GM10847 (cell line): ENCODE results near the gene VSTM2L.

Experiments
- POLR2A ChIP-seq: IDR thresholded peaks from 2 replicates; pipeline ENCODE4 v1.6.1; 2011; ENCODE audit not compliant: insufficient read length; ENCODE audit errors: extremely low read depth

Gene VSTM2L

GRCh38 chr20:37944456-37944981 lies 41.6 kb downstream of the VSTM2L start:
- no peak for TF ChIP-seq POLR2A

- TF ChIP-seq POLR2A: no peak
Observed at GRCh38 chr20:37945091-37945547, 42.2 kb downstream of the VSTM2L start.

DNA sequence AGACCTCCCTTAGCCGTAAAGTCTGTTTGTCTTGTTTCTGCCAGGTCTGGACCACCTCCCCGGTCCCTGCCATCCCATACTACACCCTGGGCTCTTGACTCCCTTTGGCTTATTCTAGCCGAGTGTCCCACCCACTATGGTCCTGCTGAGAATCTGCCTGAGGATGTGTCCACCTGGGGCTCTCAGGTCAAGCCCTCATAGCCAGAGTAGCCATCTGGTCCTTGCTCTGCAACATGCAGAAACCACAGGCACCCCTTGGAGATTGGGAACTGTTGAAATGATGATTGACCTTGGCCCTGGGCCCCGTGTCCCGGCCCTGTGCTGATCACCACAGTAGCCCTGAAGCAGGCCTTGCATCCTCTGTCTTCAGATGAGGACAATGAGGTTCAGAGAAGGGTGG lies 44.0 kb downstream of the VSTM2L start:
- no peak for TF ChIP-seq POLR2A

DNA sequence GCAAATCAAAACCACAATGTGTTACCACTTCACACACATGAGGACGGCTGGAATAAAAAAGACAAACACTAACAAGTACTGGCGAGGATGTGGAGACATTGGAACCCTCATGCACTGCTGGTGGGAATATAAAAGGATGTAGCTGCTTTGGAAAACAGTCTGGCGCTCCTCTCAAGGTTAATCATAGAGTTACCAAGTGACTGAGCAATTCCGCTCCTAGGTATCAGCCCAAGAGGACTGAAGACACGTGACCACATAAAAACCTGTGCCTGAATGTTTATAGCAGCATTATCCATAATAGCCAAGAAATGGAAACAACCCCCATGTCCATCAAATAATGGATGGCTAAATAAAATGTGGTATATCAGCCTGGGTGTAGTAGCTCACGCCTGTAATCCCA lies 45.0 kb downstream of the VSTM2L start:
- TF ChIP-seq POLR2A: no peak

GRCh38 chr20:37948956-37949355 lies 46.0 kb downstream of the VSTM2L start:
- TF ChIP-seq POLR2A: no peak

DNA sequence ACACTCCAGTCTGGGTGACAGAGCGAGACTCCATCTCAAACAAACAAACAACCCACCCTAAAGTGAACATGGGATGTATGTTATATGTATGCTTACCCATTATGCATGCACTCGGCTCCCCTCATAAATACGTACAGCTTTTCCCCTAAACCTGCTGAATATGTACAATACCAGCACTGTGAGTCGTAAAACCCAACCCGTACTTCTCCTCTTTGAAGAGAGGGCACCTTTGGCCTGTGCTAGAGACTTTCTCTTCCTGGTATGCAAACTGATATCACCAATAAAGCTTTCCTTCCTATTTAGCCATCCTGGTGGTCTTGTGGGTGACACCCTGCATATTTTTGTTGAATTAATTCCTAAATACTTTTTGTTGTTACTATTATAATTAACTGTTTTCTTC lies 51.3 kb downstream of the VSTM2L start:
- no peak for TF ChIP-seq POLR2A

- no peak for TF ChIP-seq POLR2A
Observed at GRCh38 chr20:37954626-37955025, 51.7 kb downstream of the VSTM2L start.

DNA sequence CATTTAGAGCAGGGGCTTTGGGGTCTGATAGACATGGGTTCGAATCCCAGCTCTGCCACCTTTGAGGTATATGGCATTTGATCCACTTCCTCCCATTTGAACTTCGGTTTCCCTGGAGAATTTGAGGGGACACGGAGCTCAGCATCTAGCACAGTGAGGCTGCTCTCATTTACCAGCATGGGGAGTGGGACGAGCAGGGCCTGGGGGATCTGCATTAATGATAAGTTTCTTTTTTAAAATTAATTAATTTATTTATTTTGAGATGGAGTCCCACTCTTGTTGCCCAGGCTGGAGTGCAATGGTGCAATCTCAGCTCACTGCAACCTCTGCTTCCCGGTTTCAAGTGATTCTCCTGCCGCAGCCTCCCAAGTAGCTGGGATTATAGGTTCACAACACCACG lies 52.6 kb downstream of the VSTM2L start:
- TF ChIP-seq POLR2A: no peak

DNA sequence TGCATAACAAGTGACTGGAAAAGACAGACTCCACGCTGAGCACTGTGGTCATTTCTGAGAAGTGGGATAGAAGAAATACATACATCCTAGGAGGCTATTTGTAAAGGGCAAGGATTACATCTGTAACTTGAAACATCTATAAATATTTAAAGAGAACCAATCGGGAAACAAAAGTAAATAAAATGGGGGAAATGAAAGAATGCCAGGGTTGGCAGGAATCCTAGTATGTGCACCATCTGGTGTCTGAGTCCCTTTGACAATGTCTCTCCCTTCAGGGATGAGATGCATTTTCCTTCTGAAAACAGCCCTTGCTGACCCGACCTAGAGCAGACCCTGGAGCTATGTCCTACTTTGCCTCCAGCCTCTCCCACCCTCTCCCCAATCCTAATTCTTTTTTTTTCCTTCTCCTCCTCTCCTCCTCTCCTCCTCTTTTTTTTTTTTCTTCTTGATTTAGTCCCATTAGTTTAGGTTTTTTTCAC lies 53.2 kb downstream of the VSTM2L start:
- TF ChIP-seq POLR2A: no peak

DNA sequence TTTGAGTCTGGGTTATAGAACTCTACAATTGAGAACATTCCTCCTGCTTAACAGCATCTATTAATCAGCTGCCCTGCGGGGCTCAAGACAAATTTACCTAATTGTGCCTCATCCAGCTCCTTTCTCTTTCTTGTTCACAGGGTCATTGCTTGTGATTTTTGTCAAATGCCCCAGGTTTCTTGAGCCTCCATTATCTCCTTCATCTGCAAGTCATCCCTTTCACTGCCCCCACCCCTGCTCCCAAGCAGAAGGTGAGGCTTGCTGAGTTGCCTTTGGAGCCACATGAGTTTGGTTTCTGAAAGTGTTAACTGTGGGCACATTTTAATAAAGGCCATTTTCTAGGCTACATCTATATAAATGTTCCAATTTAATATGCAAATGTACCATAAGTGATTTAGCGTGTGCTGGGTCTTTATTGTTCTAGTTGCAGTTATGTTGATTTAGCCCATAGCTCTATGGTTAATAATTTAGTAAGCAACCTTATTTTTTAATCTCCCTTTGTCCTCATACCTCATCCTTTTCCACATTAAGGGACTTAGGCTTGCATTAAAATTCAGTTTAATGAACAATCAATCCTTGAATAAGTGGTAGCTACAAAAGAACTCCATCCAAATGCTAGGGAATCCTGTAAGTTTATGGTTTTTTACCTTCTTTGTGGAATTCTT lies 56.1 kb downstream of the VSTM2L start:
- no peak for TF ChIP-seq POLR2A

DNA sequence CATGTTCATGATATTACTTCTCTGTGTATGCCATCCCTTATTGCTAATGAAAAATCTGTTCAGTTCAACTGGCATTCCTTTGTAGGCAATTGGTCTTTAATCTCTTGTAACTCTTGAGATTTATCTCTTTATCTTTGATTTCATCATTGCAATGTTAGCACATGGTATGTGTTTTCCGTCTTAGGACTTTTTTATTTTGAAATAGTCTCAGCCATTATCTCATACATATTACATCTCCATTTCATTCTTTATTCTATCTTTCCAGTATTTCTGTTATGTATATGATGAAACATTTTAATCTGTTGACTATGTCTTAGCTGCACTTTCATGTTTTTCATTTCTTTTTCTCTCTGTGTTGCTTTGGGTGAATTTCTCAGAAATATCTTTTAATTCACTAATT lies 58.1 kb downstream of the VSTM2L start:
- TF ChIP-seq POLR2A: no peak

DNA sequence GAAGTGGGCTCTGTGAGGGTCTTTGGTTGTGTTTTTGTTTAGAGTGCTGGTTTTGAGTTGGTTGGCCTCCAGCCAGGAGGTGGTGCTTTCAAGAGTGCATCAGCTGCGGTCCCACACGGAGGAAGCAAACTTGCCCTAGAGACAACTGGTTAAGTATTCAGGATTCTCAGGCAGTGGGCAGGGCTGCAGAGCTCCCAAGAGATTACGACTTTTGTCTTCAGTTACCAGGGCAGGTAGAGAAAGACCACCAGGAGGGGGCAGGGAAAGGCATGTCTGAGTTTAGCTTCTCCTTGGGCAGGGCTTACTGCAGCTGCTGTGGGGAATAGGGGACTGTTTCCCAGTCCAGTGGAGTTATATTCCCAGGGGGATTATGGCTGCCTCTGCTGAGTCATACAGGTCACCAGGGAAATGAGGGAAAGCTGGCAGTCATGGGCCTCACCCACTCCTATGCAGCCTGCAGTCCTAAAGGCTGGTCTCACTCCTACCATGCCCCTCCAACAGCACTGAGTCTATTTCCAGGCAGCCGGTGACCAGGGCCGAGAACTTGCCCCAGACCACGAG lies 66.0 kb downstream of the VSTM2L start:
- TF ChIP-seq POLR2A: no peak

- no peak for TF ChIP-seq POLR2A
Observed at GRCh38 chr20:37969949-37970855, 67.3 kb downstream of the VSTM2L start.

GRCh38 chr20:37970856-37971245 lies 67.9 kb downstream of the VSTM2L start:
- no peak for TF ChIP-seq POLR2A

GRCh38 chr20:37971561-37972127 lies 68.7 kb downstream of the VSTM2L start:
- no peak for TF ChIP-seq POLR2A
